IMR-90 (cell line): ENCODE data around the gene GGCT. TPM values are rescaled to one million over a fixed set of nuclear protein-coding genes. Genes with fewer than 3 reads are reported as not detected.

Experiments used
- ATAC-seq: fragments of 200-7000 bp; cut with Tn5 transposase; 2 replicates; pipeline ENCODE4 v1.9.1; 2020; ENCODE audit warnings: low read depth, mild to moderate bottlenecking, moderate library complexity
- BruUV-seq: library from RNA; stranded (reverse); fragments of 400-500 nt; replicated peaks from 2 replicates; lab custom pipeline; 2021; lab: Mats Ljungman, UMichigan
- CTCF ChIA-PET: fragments of 300-600 bp; formaldehyde crosslinking; extraction: SDS; loops from one replicate; lab custom pipeline; 2021; ENCODE audit warnings: antibody characterized with exemption; lab: Yijun Ruan, JAX
- POLR2A ChIA-PET: fragments of 300-600 bp; sonication (Branson Sonifier 250); formaldehyde crosslinking; loops from one replicate; lab custom pipeline; 2022; ENCODE audit warnings: antibody characterized with exemption; ENCODE audit not compliant: unreplicated experiment; lab: Charles Lee
- DNase-seq: peaks from one replicate; pipeline ENCODE4 v3.0.0; 2013
- H2AFZ ChIP-seq: replicated peaks from 2 replicates; pipeline ENCODE3; 2013; ENCODE audit warnings: low read length, mild to moderate bottlenecking; ENCODE audit not compliant: poor library complexity
- H2AK5ac ChIP-seq: 2 replicates; pipeline ENCODE4 v1.6.1; 2013; ENCODE audit warnings: low read depth, low read length, inconsistent platforms
- H2AK9ac ChIP-seq: replicated peaks from 2 replicates; pipeline ENCODE3; 2013; ENCODE audit warnings: mild to moderate bottlenecking, low read depth, low read length, moderate library complexity; ENCODE audit not compliant: poor library complexity
- H2BK120ac ChIP-seq: 2 replicates; pipeline ENCODE4 v1.6.1; 2013; ENCODE audit warnings: low read depth, low read length, inconsistent platforms
- H2BK15ac ChIP-seq: 3 replicates; pipeline ENCODE4 v1.6.1; 2013; ENCODE audit warnings: low read depth, low read length, inconsistent platforms
- H2BK20ac ChIP-seq: 2 replicates; pipeline ENCODE4 v1.6.1; 2013; ENCODE audit warnings: low read depth, mild to moderate bottlenecking, inconsistent platforms, low read length, moderate library complexity
- H2BK5ac ChIP-seq: 2 replicates; pipeline ENCODE4 v1.6.1; 2013; ENCODE audit warnings: mild to moderate bottlenecking, low read depth, low read length, inconsistent platforms; ENCODE audit not compliant: poor library complexity, severe bottlenecking
- H3K14ac ChIP-seq: replicated peaks from 2 replicates; pipeline ENCODE4 v1.6.1; 2013; ENCODE audit warnings: low read depth, low read length, inconsistent platforms
- H3K18ac ChIP-seq: 2 replicates; pipeline ENCODE4 v1.6.1; 2013; ENCODE audit warnings: low read depth, low read length, control low read depth
- H3K23ac ChIP-seq: 2 replicates; pipeline ENCODE4 v1.6.1; 2013; ENCODE audit warnings: low read depth, low read length, inconsistent platforms
- H3K27ac ChIP-seq: 2 replicates; pipeline ENCODE4 v1.5.1; 2013; ENCODE audit warnings: mild to moderate bottlenecking, control low read depth, low read length; ENCODE audit not compliant: insufficient read depth
- H3K27me3 ChIP-seq: 2 replicates; pipeline ENCODE4 v1.6.1; 2013; ENCODE audit warnings: low read length; ENCODE audit not compliant: control insufficient read depth, insufficient read depth
- H3K36me3 ChIP-seq: 2 replicates; pipeline ENCODE4 v1.6.1; 2013; ENCODE audit warnings: low read length, mixed read lengths; ENCODE audit not compliant: control insufficient read depth, insufficient read depth
- H3K4ac ChIP-seq: 2 replicates; pipeline ENCODE4 v1.6.1; 2013; ENCODE audit warnings: low read depth, low read length, inconsistent platforms
- H3K4me1 ChIP-seq: 2 replicates; pipeline ENCODE4 v1.6.1; 2013; ENCODE audit warnings: low read length, mixed read lengths; ENCODE audit not compliant: control insufficient read depth, insufficient read depth
- H3K4me2 ChIP-seq: 2 replicates; pipeline ENCODE4 v1.6.1; 2013; ENCODE audit warnings: low read depth, mild to moderate bottlenecking, control low read depth, low read length, moderate library complexity
- H3K4me3 ChIP-seq: 2 replicates; pipeline ENCODE4 v1.5.1; 2013; ENCODE audit warnings: low read depth, mild to moderate bottlenecking, control low read depth, low read length, moderate library complexity; ENCODE audit not compliant: insufficient read depth
- H3K56ac ChIP-seq: 2 replicates; pipeline ENCODE4 v1.6.1; 2013; ENCODE audit warnings: low read length, inconsistent platforms; ENCODE audit not compliant: insufficient read depth; ENCODE audit errors: extremely low read depth
- H3K79me1 ChIP-seq, 2 experiments: 2 replicates each; pipeline ENCODE4 v1.6.1; 2013; ENCODE audit warnings: low read length in 2 of 2, inconsistent platforms in 1 of 2, low read depth in 1 of 2
- H3K9ac ChIP-seq: 2 replicates; pipeline ENCODE4 v1.6.1; 2013; ENCODE audit warnings: low read depth, low read length, control low read depth
- H3K9me1 ChIP-seq: 2 replicates; pipeline ENCODE4 v1.6.1; 2013; ENCODE audit warnings: low read length, inconsistent platforms; ENCODE audit not compliant: insufficient read depth
- H3K9me3 ChIP-seq: 2 replicates; pipeline ENCODE4 v1.6.1; 2013; ENCODE audit warnings: low read length; ENCODE audit not compliant: control insufficient read depth, insufficient read depth
- H4K20me1 ChIP-seq: 2 replicates; pipeline ENCODE4 v1.6.1; 2013; ENCODE audit warnings: low read length, inconsistent platforms; ENCODE audit not compliant: insufficient read depth
- H4K5ac ChIP-seq: 2 replicates; pipeline ENCODE4 v1.6.1; 2013; ENCODE audit warnings: mild to moderate bottlenecking, low read depth, low read length, control low read depth
- H4K8ac ChIP-seq, 2 experiments: 2 replicates each; pipeline ENCODE4 v1.6.1; 2013; ENCODE audit warnings: low read depth in 2 of 2, low read length in 2 of 2, control low read depth in 1 of 2, inconsistent platforms in 1 of 2
- H4K91ac ChIP-seq: 2 replicates; pipeline ENCODE4 v1.6.1; 2013; ENCODE audit warnings: low read depth, low read length, inconsistent platforms; ENCODE audit not compliant: insufficient read depth
- BHLHE40 ChIP-seq: fragments of 150-350 bp; IDR thresholded peaks from 2 replicates; pipeline ENCODE4 v1.6.1; 2016; ENCODE audit warnings: mild to moderate bottlenecking, low read depth, low read length
- CEBPB ChIP-seq: IDR thresholded peaks from 2 replicates; pipeline ENCODE4 v1.6.1; 2012; ENCODE audit warnings: low read depth, low read length, improper control_type of control experiment
- CHD1 ChIP-seq: IDR thresholded peaks from 2 replicates; pipeline ENCODE4 v1.6.1; 2012; ENCODE audit warnings: low read depth, low read length, improper control_type of control experiment
- FOS ChIP-seq: fragments of 150-350 bp; IDR thresholded peaks from 2 replicates; pipeline ENCODE4 v1.6.1; 2016; ENCODE audit warnings: low read depth, low read length
- MAFK ChIP-seq: IDR thresholded peaks from 2 replicates; pipeline ENCODE4 v1.6.1; 2012; ENCODE audit warnings: low read depth, low read length, improper control_type of control experiment
- MAZ ChIP-seq: IDR thresholded peaks from 2 replicates; pipeline ENCODE4 v1.6.1; 2012; ENCODE audit warnings: low read depth, mild to moderate bottlenecking, low read length, improper control_type of control experiment, moderate library complexity, borderline replicate concordance
- MXI1 ChIP-seq: IDR thresholded peaks from 2 replicates; pipeline ENCODE4 v1.6.1; 2012; ENCODE audit warnings: low read depth, mild to moderate bottlenecking, low read length, moderate library complexity, borderline replicate concordance
- NFE2L2 ChIP-seq: fragments of 150-350 bp; IDR thresholded peaks from 2 replicates; pipeline ENCODE4 v1.6.1; 2016; ENCODE audit warnings: low read depth, mild to moderate bottlenecking, low read length
- POLR2A ChIP-seq: IDR thresholded peaks from 2 replicates; pipeline ENCODE4 v1.6.1; 2012; ENCODE audit warnings: mild to moderate bottlenecking, low read depth, low read length
- RAD21 ChIP-seq: IDR thresholded peaks from 2 replicates; pipeline ENCODE4 v1.6.1; 2012; ENCODE audit warnings: low read length, improper control_type of control experiment
- RCOR1 ChIP-seq: IDR thresholded peaks from 2 replicates; pipeline ENCODE4 v1.6.1; 2012; ENCODE audit warnings: mild to moderate bottlenecking, low read length, improper control_type of control experiment; ENCODE audit not compliant: insufficient replicate concordance
- RFX5 ChIP-seq: IDR thresholded peaks from 2 replicates; pipeline ENCODE4 v1.8.0; 2012; ENCODE audit warnings: low read depth, mild to moderate bottlenecking, low read length, moderate library complexity
- SMC3 ChIP-seq: fragments of 150-350 bp; IDR thresholded peaks from 2 replicates; pipeline ENCODE4 v1.6.1; 2016; ENCODE audit warnings: low read depth, mild to moderate bottlenecking, antibody characterized with exemption, low read length, moderate library complexity
- WGBS, 2 experiments: methylation state at CpG; one replicate each; pipeline versions ENCODE4 v1.1.5 to v1.1.7; 2013; ENCODE audit warnings: missing lambda C conversion rate in 2 of 2; ENCODE audit not compliant: insufficient read length in 1 of 2; ENCODE audit errors: extremely low coverage in 2 of 2; 5-methylcytosine and 5-hydroxymethylcytosine counted together
- dilution Hi-C: fragments of 300-500 bp; cut with HindIII; formaldehyde crosslinking; loops from one replicate; pipeline ENCODE4 v1.14.3; 2018; ENCODE audit warnings: low sequenced_read_pairs; ENCODE audit not compliant: unreplicated experiment
- in situ Hi-C: fragments of 300-500 bp; cut with MboI; formaldehyde crosslinking; loops from 3 replicates; pipeline ENCODE4 v1.14.3; 2019; ENCODE audit warnings: low sequenced_read_pairs, inconsistent platforms, mixed read lengths
- intact Hi-C: fragments of 100-400 bp; cut with micrococcal nuclease; formaldehyde crosslinking; loops from 2 replicates; pipeline ENCODE4 v1.10.0; 2022
- polyA plus RNA-seq, 3 experiments: library from polyadenylated mRNA; depleted of rRNA; stranded (reverse); fragments of >200 nt; gene quantifications; 2 replicates each; pipeline ENCODE4 v1.2.3, GENCODE V29; 2012; ENCODE audit warnings: low replicate concordance in 1 of 3
- total RNA-seq: library from RNA; depleted of rRNA; stranded (reverse); fragments of >200 nt; gene quantifications from 2 replicates; pipeline ENCODE4 v1.2.3, GENCODE V29; 2012
- TF ChIP-seq, protein P1 (sequence below): fragments of 150-350 bp; IDR thresholded peaks from 2 replicates; pipeline ENCODE4 v1.6.1; 2017; ENCODE audit warnings: mild to moderate bottlenecking, antibody characterized with exemption, low read length, low read depth
- TF ChIP-seq, protein P2 (sequence below): fragments of 150-350 bp; IDR thresholded peaks from 2 replicates; pipeline ENCODE4 v1.6.1; 2016; ENCODE audit warnings: low read depth, mild to moderate bottlenecking, low read length, moderate library complexity, borderline replicate concordance
- TF ChIP-seq, protein P3 (sequence below): conservative IDR thresholded peaks from 2 replicates; pipeline ENCODE4 v1.5.1; 2012; ENCODE audit warnings: mild to moderate bottlenecking, low read depth, low read length, improper control_type of control experiment

GGCT gene
- total and polyA plus RNA-seq, 2 of the 4 experiments (the other 2 are of a cell fraction): 12.0 to 18.6 TPM

DNA sequence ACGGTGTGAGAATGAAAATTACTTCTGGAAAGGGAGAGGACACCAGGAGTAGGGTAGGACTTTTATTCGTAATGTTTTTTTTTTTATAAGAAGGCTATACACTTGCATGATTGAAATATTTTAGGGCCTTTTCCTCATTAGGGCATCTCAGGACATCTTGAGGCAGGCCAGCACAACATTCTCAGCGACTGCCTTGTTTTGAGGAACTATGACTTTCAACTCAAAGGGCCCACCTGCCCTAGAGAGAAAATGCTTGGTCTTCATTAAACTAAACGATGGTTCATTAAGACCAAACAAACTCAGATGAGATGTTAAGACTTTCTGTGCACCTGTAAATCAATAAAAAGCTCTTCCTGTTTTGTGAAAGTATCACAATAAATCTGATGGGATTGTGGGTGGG is 37.4 kb downstream of the GGCT start:
- in situ Hi-C loops (no loop called here), intact Hi-C loops (no loop called here)
- CTCF ChIA-PET: no interaction called here

More for the DNA sequence above, 37.4 kb downstream of the GGCT start:
- Histone ChIP-seq H3K27me3 (no peaks in the 10 kb centered on the region), H4K5ac (no peak overlapping the region), H4K20me1 (peaks cover 9% of the 10 kb centered on the region), H2BK15ac (no peak overlapping the region), H3K4me2 (no peak overlapping the region), H3K18ac (no peak overlapping the region), H4K91ac (no peak overlapping the region), H2BK5ac (no peak overlapping the region), H2AFZ (no peak overlapping the region), H3K36me3 (no peaks in the 10 kb centered on the region), H3K4me3 (no peak overlapping the region), H2AK9ac (no peak overlapping the region), H3K23ac (no peak overlapping the region), H2AK5ac (no peak overlapping the region), H3K79me1 (peaks cover 9 to 39% of the 10 kb centered on the region in 2 experiments), H3K4ac (no peak overlapping the region), H2BK120ac (no peak overlapping the region), H3K56ac (no peak overlapping the region), H2BK20ac (no peak overlapping the region), H3K9ac (no peak overlapping the region), H4K8ac (no peak overlapping the region), H3K9me1 (peaks cover 20% of the 10 kb centered on the region), H3K9me3 (no peaks in the 10 kb centered on the region), H3K27ac (no peak overlapping the region), H3K4me1 (peaks cover 40% of the 10 kb centered on the region), H3K14ac (no peak overlapping the region)
- no TSS peak for BruUV-seq
- TF ChIP-seq, protein P1, sequence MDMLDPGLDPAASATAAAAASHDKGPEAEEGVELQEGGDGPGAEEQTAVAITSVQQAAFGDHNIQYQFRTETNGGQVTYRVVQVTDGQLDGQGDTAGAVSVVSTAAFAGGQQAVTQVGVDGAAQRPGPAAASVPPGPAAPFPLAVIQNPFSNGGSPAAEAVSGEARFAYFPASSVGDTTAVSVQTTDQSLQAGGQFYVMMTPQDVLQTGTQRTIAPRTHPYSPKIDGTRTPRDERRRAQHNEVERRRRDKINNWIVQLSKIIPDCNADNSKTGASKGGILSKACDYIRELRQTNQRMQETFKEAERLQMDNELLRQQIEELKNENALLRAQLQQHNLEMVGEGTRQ: no peak
- TF ChIP-seq MAZ (no peak), NFE2L2 (no peak), MXI1 (no peak), RFX5 (no peak), CHD1 (no peak), SMC3 (no peak), FOS (no peak), MAFK (no peak), BHLHE40 (no peak), POLR2A (no peak), RCOR1 (no peak), RAD21 (no peak), CEBPB (no peak)
- TF ChIP-seq, protein P2, sequence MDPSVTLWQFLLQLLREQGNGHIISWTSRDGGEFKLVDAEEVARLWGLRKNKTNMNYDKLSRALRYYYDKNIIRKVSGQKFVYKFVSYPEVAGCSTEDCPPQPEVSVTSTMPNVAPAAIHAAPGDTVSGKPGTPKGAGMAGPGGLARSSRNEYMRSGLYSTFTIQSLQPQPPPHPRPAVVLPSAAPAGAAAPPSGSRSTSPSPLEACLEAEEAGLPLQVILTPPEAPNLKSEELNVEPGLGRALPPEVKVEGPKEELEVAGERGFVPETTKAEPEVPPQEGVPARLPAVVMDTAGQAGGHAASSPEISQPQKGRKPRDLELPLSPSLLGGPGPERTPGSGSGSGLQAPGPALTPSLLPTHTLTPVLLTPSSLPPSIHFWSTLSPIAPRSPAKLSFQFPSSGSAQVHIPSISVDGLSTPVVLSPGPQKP: no peak
- TF ChIP-seq, protein P3, sequence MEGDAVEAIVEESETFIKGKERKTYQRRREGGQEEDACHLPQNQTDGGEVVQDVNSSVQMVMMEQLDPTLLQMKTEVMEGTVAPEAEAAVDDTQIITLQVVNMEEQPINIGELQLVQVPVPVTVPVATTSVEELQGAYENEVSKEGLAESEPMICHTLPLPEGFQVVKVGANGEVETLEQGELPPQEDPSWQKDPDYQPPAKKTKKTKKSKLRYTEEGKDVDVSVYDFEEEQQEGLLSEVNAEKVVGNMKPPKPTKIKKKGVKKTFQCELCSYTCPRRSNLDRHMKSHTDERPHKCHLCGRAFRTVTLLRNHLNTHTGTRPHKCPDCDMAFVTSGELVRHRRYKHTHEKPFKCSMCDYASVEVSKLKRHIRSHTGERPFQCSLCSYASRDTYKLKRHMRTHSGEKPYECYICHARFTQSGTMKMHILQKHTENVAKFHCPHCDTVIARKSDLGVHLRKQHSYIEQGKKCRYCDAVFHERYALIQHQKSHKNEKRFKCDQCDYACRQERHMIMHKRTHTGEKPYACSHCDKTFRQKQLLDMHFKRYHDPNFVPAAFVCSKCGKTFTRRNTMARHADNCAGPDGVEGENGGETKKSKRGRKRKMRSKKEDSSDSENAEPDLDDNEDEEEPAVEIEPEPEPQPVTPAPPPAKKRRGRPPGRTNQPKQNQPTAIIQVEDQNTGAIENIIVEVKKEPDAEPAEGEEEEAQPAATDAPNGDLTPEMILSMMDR: no peak
- DNase-seq (no peak), ATAC-seq (no peak)
- dilution Hi-C loops: no loop called here
- POLR2A ChIA-PET: no interaction called here
- WGBS, 2 experiments: 100% methylated on average over 1 of the region's 4 CpGs; no CpG with 5 or more reads in 1 of the 2 experiments
